ENCODE measurements around the gene SLC1A5. TPM values are rescaled to one million over a fixed set of nuclear protein-coding genes. Genes with fewer than 3 reads are reported as not detected.
A peak's percentile ranks its signal among the peaks of the same experiment; 100 is the strongest.

SLC1A5 gene
- total RNA-seq, 1 experiment from 2014 or later, result 284 TPM

GRCh38 chr19:46753420-46754155 lies 34.8 kb downstream of the SLC1A5 start:
- Histone ChIP-seq H2AFZ (ENCODE audit: low read depth, low read length, poor library complexity, severe bottlenecking) (no peak overlapping the region), H3K9ac (ENCODE audit: low read length) (no peak overlapping the region), H3K27me3 (ENCODE audit: insufficient read depth, low read length) (no peaks in the 10 kb centered on the region), H3K4me3 (replicated peaks in 1 of 2; ENCODE audit: low read depth in 1 of 2, low read length in 2 of 2) (no peak overlapping the region), H3K4me2 (ENCODE audit: low read length) (peak overlapping the region; percentile 4; the same call in 1 of the 2 replicates), H3K9me2 (ENCODE audit: insufficient read depth) (no peaks in the 10 kb centered on the region), H3K4me1 (ENCODE audit: control insufficient read depth in 1 of 2, insufficient read depth in 2 of 2, low read length in 2 of 2) (peaks cover 0 to 8% of the 10 kb centered on the region in 2 experiments; a peak in 3 of 4 replicates), H3K36me3 (ENCODE audit: control insufficient read depth in 1 of 2, insufficient read depth in 2 of 2, low read length in 2 of 2) (peaks cover 0 to 2% of the 10 kb centered on the region in 2 experiments; a peak in 2 of 4 replicates), H3K9me3 (ENCODE audit: control insufficient read depth in 1 of 2, insufficient read depth in 1 of 2, low read depth in 1 of 2, low read length in 2 of 2) (no peaks in the 10 kb centered on the region), H3K27ac (ENCODE audit: low read depth, low read length) (no peak overlapping the region), H3K79me2 (ENCODE audit: insufficient read depth, low read length) (no peaks in the 10 kb centered on the region), H4K20me1 (ENCODE audit: insufficient read depth) (no peaks in the 10 kb centered on the region)
- TF ChIP-seq CTCF (IDR thresholded peaks at IDR 0.05 in 2 of 3, conservative IDR thresholded peaks at IDR 0.05 in 1 of 3; ENCODE audit: borderline replicate concordance in 1 of 3, insufficient read depth in 1 of 3, low read depth in 2 of 3, low read length in 2 of 3) (peak; percentile 54 to 80 (median 75); a peak in 5 of 6 replicates), RAD21 (IDR thresholded peaks at IDR 0.05; ENCODE audit: low read depth) (peak; percentile 53), YY1 (IDR thresholded peaks at IDR 0.05; ENCODE audit: extremely low read depth, insufficient replicate concordance, low read depth, low read length) (no peak)
- ChIA-PET RAD21 (ENCODE audit: low non-redundant PET in 1 of 2, low total read pairs in 2 of 2, uncharacterized antibody in 2 of 2, unreplicated experiment in 2 of 2) (interaction anchor here (1.0 to 1.1 kb wide), 2 partner anchors 87 to 136 kb away, joined by 3 to 4 read pairs; no protein-coding TSS in a partner anchor), POLR2A (interaction anchor here (1.1 kb wide), 1 partner anchor 87 kb away, joined by 7 read pairs; no protein-coding TSS in a partner anchor), CTCF (interaction anchor here (0.6 to 2.4 kb wide), 30 partner anchors 8 to 261 kb away, joined by 3 to 17 read pairs (median 4); partner anchors contain the start of genes AP2S1, CALM3 and DACT3)
- ATAC-seq (peak; percentile 72), DNase-seq (ENCODE audit: low read depth, low spot score) (no peak)
- BruUV-seq (replicated peaks), result no TSS peak
- intact Hi-C loops (cut with micrococcal nuclease), result no loop called here

Data from HCT116 (cell line).